Neural cell (in vitro differentiated cells): ENCODE measurements around the gene GET4. TPM values are rescaled to one million over a fixed set of nuclear protein-coding genes. Genes with fewer than 3 reads are reported as not detected.

Source experiments
- H2AFZ ChIP-seq: fragments of 200-600, 300-800 bp; sonication (generic), shearing (Covaris generic); 2 replicates; pipeline ENCODE4 v1.6.0; 2014; ENCODE audit warnings: low read depth, mild to moderate bottlenecking, antibody characterized with exemption, low read length, moderate library complexity
- H3F3A ChIP-seq: fragments of 200-600 bp; shearing (Covaris generic); 2 replicates; pipeline ENCODE4 v1.6.1; 2016; ENCODE audit warnings: mild to moderate bottlenecking, moderate library complexity, mixed read lengths, antibody characterized with exemption, low read length; ENCODE audit not compliant: insufficient read depth, poor library complexity, severe bottlenecking
- H3K27ac ChIP-seq: fragments of 200-600, 300-800 bp; sonication (generic), shearing (Covaris generic); 2 replicates; pipeline ENCODE4 v1.5.1; 2014; ENCODE audit warnings: mild to moderate bottlenecking, low read length, moderate library complexity
- H3K27me3 ChIP-seq: fragments of 300-800, 200-600 bp; sonication (generic), shearing (Covaris generic); 2 replicates; pipeline ENCODE4 v1.6.0; 2014; ENCODE audit warnings: mild to moderate bottlenecking, low read depth, low read length, moderate library complexity; ENCODE audit not compliant: insufficient read depth
- H3K36me3 ChIP-seq: fragments of 300-800, 200-600 bp; sonication (generic), shearing (Covaris generic); 2 replicates; pipeline ENCODE4 v1.5.1; 2014; ENCODE audit warnings: mild to moderate bottlenecking, antibody characterized with exemption, low read length, moderate library complexity; ENCODE audit not compliant: insufficient read depth
- H3K4me2 ChIP-seq: fragments of 300-800, 200-600 bp; sonication (generic), shearing (Covaris generic); 2 replicates; pipeline ENCODE4 v1.6.0; 2014; ENCODE audit warnings: mild to moderate bottlenecking, low read length
- H3K4me3 ChIP-seq: fragments of 300-800, 200-600 bp; sonication (generic), shearing (Covaris generic); 2 replicates; pipeline ENCODE4 v1.5.1; 2014; ENCODE audit warnings: mild to moderate bottlenecking, low read length, moderate library complexity
- H3K79me2 ChIP-seq: fragments of 200-600 bp; shearing (Covaris generic); replicated peaks from 2 replicates; pipeline ENCODE4 v1.6.0; 2014; ENCODE audit warnings: mild to moderate bottlenecking, low read length, moderate library complexity; ENCODE audit not compliant: insufficient read depth
- H3K9ac ChIP-seq: fragments of 300-800, 200-600 bp; sonication (generic), shearing (Covaris generic); 2 replicates; pipeline ENCODE4 v1.6.1; 2016; ENCODE audit warnings: mild to moderate bottlenecking, low read length, mixed read lengths
- H3K9me2 ChIP-seq: fragments of 200-600 bp; shearing (Covaris generic); 2 replicates; pipeline ENCODE4 v1.6.1; 2016; ENCODE audit warnings: mild to moderate bottlenecking, low read length, mixed read lengths; ENCODE audit not compliant: insufficient read depth
- H3K9me3 ChIP-seq: fragments of 200-600, 300-800 bp; sonication (generic), shearing (Covaris generic); 2 replicates; pipeline ENCODE4 v1.6.1; 2016; ENCODE audit warnings: mild to moderate bottlenecking, mixed run types, low read length, moderate library complexity, mixed read lengths
- H4K20me1 ChIP-seq: fragments of 200-600 bp; shearing (Covaris generic); 2 replicates; pipeline ENCODE4 v1.6.1; 2016; ENCODE audit warnings: mild to moderate bottlenecking, mixed run types; ENCODE audit not compliant: insufficient read depth
- CTCF ChIP-seq: fragments of 450-650 bp; IDR thresholded peaks from 2 replicates; pipeline ENCODE4 v1.5.1; 2014; ENCODE audit warnings: antibody characterized with exemption, mild to moderate bottlenecking, moderate library complexity; ENCODE audit not compliant: poor library complexity, severe bottlenecking
- EP300 ChIP-seq: fragments of 450-650 bp; conservative IDR thresholded peaks from 2 replicates; pipeline ENCODE4 v1.6.1; 2014; ENCODE audit warnings: antibody characterized with exemption, mild to moderate bottlenecking, moderate library complexity; ENCODE audit not compliant: poor library complexity, severe bottlenecking
- EZH2 ChIP-seq: fragments of 200-600, 300-800 bp; shearing (Covaris generic), sonication (generic); IDR thresholded peaks from 2 replicates; pipeline ENCODE4 v1.6.1; 2014; ENCODE audit warnings: antibody characterized with exemption, low read length, borderline replicate concordance, mild to moderate bottlenecking; ENCODE audit not compliant: insufficient read depth, poor library complexity, severe bottlenecking
- MXI1 ChIP-seq: fragments of 450-650 bp; conservative IDR thresholded peaks from 2 replicates; pipeline ENCODE4 v1.6.1; 2014; ENCODE audit warnings: antibody characterized with exemption, mild to moderate bottlenecking; ENCODE audit not compliant: poor library complexity, severe bottlenecking
- POLR2AphosphoS5 ChIP-seq: IDR thresholded peaks from 2 replicates; pipeline ENCODE4 v1.6.1; 2012
- RAD21 ChIP-seq: fragments of 450-650 bp; conservative IDR thresholded peaks from 2 replicates; pipeline ENCODE4 v1.6.1; 2014; ENCODE audit warnings: antibody characterized with exemption, mild to moderate bottlenecking, moderate library complexity
- REST ChIP-seq: IDR thresholded peaks from 2 replicates; pipeline ENCODE4 v1.6.1; 2012; ENCODE audit warnings: borderline replicate concordance
- SMC3 ChIP-seq: fragments of 450-650 bp; conservative IDR thresholded peaks from 2 replicates; pipeline ENCODE4 v1.6.1; 2014; ENCODE audit warnings: antibody characterized with exemption, mild to moderate bottlenecking, moderate library complexity; ENCODE audit not compliant: poor library complexity
- TAF1 ChIP-seq: IDR thresholded peaks from 2 replicates; pipeline ENCODE4 v1.6.1; 2012; ENCODE audit warnings: low read depth
- polyA plus RNA-seq: library from polyadenylated mRNA; depleted of rRNA; stranded (reverse); fragments of >200 nt; gene quantifications from 2 replicates; pipeline ENCODE4 v1.2.3, GENCODE V29; 2014

GET4 gene
- polyA plus RNA-seq, 1 donor from 2014 or later: 63.8 TPM

GRCh38 chr7:861222-861621 is 15.1 kb upstream of the GET4 start:
- Histone ChIP-seq H3K9ac (no peak overlapping the region), H3K36me3 (peaks cover 5% of the 10 kb centered on the region), H3K9me2 (no peaks in the 10 kb centered on the region), H3K27me3 (no peaks in the 10 kb centered on the region), H4K20me1 (no peaks in the 10 kb centered on the region), H3F3A (no peaks in the 10 kb centered on the region), H3K9me3 (no peaks in the 10 kb centered on the region), H3K79me2 (no peaks in the 10 kb centered on the region), H3K4me3 (no peak overlapping the region), H2AFZ (no peak overlapping the region), H3K4me2 (no peak overlapping the region), H3K27ac (no peak overlapping the region)
- TF ChIP-seq REST: no peak
- no peak for TF ChIP-seq SMC3
- TF ChIP-seq EZH2: no peak
- no peak for TF ChIP-seq EP300
- TF ChIP-seq POLR2AphosphoS5: no peak
- TF ChIP-seq CTCF: no peak
- TF ChIP-seq TAF1: no peak
- TF ChIP-seq MXI1: no peak
- TF ChIP-seq RAD21: no peak

GRCh38 chr7:862157-862556 is 14.2 kb upstream of the GET4 start:
- Histone ChIP-seq H3K79me2 (no peaks in the 10 kb centered on the region), H3K27ac (no peak overlapping the region), H3K4me3 (no peak overlapping the region), H3K9me3 (no peaks in the 10 kb centered on the region), H3K36me3 (peaks cover 5% of the 10 kb centered on the region), H4K20me1 (no peaks in the 10 kb centered on the region), H3K27me3 (no peaks in the 10 kb centered on the region), H2AFZ (no peak overlapping the region), H3F3A (no peaks in the 10 kb centered on the region), H3K9ac (no peak overlapping the region), H3K4me2 (no peak overlapping the region), H3K9me2 (no peaks in the 10 kb centered on the region)
- TF ChIP-seq MXI1: no peak
- TF ChIP-seq CTCF: no peak
- TF ChIP-seq RAD21: no peak
- TF ChIP-seq REST: no peak
- no peak for TF ChIP-seq EZH2
- no peak for TF ChIP-seq POLR2AphosphoS5
- no peak for TF ChIP-seq SMC3
- no peak for TF ChIP-seq TAF1
- TF ChIP-seq EP300: no peak
